ENCODE data around the gene INSIG1.

Gene INSIG1

GRCh38 chr7:155353256-155353897, 55.7 kb downstream of the INSIG1 start:
- FAIRE-seq: no peak

GRCh38 chr7:155354371-155355048, 56.8 kb downstream of the INSIG1 start:
- no peak for FAIRE-seq

DNA sequence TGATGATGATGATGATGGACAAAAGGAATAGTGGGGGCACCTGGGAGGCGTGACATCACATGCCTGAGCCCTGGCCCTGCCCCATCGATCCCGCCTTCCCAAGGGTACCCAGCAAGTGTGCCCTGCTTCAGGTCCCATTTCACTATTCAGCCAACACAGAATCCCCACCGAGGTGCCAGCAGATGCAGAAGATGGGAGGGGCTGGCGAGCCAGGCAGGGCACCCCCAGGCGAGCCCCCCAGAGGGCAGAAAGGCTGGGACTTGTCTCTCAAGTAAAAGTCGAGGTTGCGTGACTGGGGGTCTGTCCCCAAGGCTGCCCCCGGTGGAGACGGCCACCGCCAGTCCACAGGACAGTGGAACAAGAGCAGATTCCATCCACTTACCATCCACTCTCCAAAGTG, 57.5 kb downstream of the INSIG1 start:
- no peak for FAIRE-seq

- FAIRE-seq: no peak
Observed at GRCh38 chr7:155355745-155356144, 58.1 kb downstream of the INSIG1 start.

DNA sequence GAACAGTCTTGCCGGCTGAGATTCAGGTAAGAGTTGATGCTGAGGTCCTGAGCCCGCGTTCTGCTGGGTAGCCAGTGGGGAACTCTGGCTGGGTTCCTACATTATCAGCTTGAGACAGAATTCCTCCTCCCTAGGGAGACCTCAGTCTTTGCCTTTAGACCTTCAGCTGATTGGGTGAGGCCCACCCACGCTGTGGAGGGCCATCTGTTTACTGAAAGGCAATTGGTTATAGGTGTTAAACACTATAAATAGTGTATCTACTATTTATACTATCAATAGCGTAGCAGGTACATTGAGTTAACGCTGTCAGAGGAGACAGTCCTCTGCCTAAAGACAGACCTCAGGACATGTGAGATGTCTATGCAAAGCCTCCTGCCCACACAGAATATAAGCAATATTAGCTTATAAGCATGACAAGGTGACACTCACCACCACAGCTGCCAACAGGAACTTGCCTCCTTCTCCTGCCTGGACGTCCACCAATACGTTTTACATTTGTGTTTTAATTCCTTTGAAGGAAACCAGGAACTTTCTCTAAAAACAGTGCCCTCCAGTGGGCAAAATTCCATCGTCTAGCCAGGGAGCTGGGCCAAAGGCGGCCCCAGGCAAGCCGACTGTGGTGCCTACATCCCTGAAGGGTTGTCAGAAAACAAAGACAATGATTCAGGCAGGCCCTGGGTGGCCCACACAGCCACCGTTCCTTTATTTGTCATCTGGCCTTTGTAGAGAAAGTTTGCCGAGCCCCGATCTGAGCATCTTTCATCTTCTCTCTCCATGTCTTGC, 58.8 kb downstream of the INSIG1 start:
- FAIRE-seq: no peak

GRCh38 chr7:155357573-155358041, 59.9 kb downstream of the INSIG1 start:
- no peak for FAIRE-seq

- FAIRE-seq: no peak
Observed at GRCh38 chr7:155358066-155358947, 60.6 kb downstream of the INSIG1 start.

DNA sequence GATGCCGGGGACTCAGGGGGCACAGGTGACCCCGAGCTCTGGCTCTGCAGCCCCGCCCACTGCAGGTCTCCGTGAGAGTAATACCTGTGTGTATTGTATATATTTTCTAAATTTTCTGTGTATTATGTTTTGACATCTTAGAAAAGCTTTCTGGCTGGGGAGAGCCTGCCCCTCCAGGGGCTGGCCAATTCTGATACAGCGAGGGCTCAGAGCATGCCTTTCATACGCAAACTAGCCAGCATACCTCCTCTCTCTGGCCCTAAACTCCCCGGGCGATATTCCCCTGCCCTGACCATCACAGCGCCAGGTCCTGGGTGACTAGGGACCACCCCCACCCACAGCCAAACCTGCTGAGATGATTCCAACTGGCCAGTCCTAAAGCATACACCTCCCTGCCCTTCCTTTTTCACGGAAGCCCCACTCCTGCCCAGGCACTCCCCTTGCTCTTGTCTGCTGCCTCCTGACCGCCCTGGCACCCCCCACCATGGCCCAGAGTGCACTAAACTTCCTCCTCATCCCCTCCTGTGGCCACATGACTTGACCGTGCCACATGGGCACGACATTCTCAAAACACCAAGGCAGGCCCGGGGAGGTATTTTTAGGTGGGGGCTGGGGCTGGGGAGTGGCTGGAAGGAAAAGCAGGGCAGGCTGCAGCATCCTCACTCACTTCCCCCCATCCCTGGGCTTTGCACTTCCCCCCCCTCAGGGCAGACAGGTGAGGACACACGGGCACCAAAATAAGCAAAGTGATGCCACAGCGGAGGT, 61.5 kb downstream of the INSIG1 start:
- no peak for FAIRE-seq
